Measurements from ENCODE around the gene SND1.

DNA sequence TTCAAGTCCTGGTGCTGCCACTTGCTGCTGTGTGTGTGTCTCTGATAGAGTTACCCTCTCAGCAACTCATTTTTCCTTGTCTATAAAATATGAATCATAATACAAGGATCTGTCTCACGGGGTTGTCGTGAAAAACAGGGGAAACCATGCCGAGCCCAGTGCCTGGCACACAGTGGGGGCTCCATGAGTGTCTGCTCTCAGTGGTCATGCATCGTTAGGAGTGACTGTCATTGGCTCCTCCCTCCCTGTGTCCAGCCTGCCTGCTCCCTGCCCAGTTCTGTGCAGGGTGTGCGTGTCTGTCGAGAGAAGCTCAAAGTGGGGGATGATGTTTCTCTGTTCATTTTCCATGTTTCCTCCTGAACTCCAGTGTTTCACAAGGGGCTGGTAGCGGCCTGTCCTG, 462.8 kb downstream of the SND1 start:
- TF ChIP-seq, protein P1, sequence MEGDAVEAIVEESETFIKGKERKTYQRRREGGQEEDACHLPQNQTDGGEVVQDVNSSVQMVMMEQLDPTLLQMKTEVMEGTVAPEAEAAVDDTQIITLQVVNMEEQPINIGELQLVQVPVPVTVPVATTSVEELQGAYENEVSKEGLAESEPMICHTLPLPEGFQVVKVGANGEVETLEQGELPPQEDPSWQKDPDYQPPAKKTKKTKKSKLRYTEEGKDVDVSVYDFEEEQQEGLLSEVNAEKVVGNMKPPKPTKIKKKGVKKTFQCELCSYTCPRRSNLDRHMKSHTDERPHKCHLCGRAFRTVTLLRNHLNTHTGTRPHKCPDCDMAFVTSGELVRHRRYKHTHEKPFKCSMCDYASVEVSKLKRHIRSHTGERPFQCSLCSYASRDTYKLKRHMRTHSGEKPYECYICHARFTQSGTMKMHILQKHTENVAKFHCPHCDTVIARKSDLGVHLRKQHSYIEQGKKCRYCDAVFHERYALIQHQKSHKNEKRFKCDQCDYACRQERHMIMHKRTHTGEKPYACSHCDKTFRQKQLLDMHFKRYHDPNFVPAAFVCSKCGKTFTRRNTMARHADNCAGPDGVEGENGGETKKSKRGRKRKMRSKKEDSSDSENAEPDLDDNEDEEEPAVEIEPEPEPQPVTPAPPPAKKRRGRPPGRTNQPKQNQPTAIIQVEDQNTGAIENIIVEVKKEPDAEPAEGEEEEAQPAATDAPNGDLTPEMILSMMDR (IDR thresholded peaks at IDR 0.05): no peak
- TF ChIP-seq POLR2A (IDR thresholded peaks at IDR 0.05): no peak
